Immature natural killer cell (primary cell): Measurements from ENCODE around the gene EMX1. TPM values are rescaled to one million over a fixed set of nuclear protein-coding genes. Genes with fewer than 3 reads are reported as not detected.

Experiments used
- DNase-seq, 3 donors: peaks; one replicate each; pipeline ENCODE4 v3.0.0; 2022; ENCODE audit warnings: mixed read lengths in 1 of 3
- H3K27ac Mint-ChIP-seq, 6 donors: one replicate each; pipeline ENCODE4 v1.8.0; 2020; ENCODE audit warnings: mixed read lengths in 6 of 6, mild to moderate bottlenecking in 5 of 6, inconsistent platforms in 4 of 6, moderate library complexity in 3 of 6
- H3K27me3 Mint-ChIP-seq, 3 donors: one replicate each; pipeline ENCODE4 v1.8.0; 2020 to 2021; ENCODE audit warnings: low read depth in 3 of 3, mild to moderate bottlenecking in 3 of 3, mixed read lengths in 3 of 3, moderate library complexity in 3 of 3, inconsistent platforms in 1 of 3
- H3K36me3 Mint-ChIP-seq, 3 donors: one replicate each; pipeline ENCODE4 v1.8.0; 2020; ENCODE audit warnings: mixed read lengths in 3 of 3, inconsistent platforms in 2 of 3, mild to moderate bottlenecking in 2 of 3
- H3K4me1 Mint-ChIP-seq, 2 donors: one replicate each; pipeline ENCODE4 v1.8.0; 2020; ENCODE audit warnings: inconsistent platforms in 2 of 2, mild to moderate bottlenecking in 2 of 2, mixed read lengths in 2 of 2, moderate library complexity in 1 of 2
- H3K4me3 Mint-ChIP-seq, 5 donors: one replicate each; pipeline ENCODE4 v1.8.0; 2020; ENCODE audit warnings: mild to moderate bottlenecking in 5 of 5, mixed read lengths in 5 of 5, inconsistent platforms in 3 of 5, moderate library complexity in 3 of 5
- H3K9me3 Mint-ChIP-seq, 6 donors: one replicate each; pipeline ENCODE4 v1.8.0; 2020; ENCODE audit warnings: mild to moderate bottlenecking in 6 of 6, mixed read lengths in 6 of 6, inconsistent platforms in 4 of 6, moderate library complexity in 3 of 6
- polyA plus RNA-seq, 3 donors: library from polyadenylated mRNA; unstranded; fragments of 300-500 nt; fragmentation: Illumina TruSeq; gene quantifications; one replicate each; pipeline ENCODE4 v1.2.3, GENCODE V29; 2021

EMX1 gene
- polyA plus RNA-seq, 3 donors from 2014 or later, result not detected

- H3K9me3 Mint-ChIP-seq, result peaks cover 0 to 1% (median 0%) of the 10 kb centered on the region in 6 donors
- H3K4me1 Mint-ChIP-seq, result peaks cover 0 to 5% of the 10 kb centered on the region in 2 donors
- no peak for DNase-seq
- H3K36me3 Mint-ChIP-seq, result no peaks in the 10 kb centered on the region
- H3K27me3 Mint-ChIP-seq, result peaks cover 0 to 3% (median 2%) of the 10 kb centered on the region in 3 donors
- H3K4me3 Mint-ChIP-seq, result no peak overlapping the region
- H3K27ac Mint-ChIP-seq, result peak overlapping the region in 1 of 6 donors; percentile 11
Measured at GRCh38 chr2:72965016-72965415, 47.7 kb downstream of the EMX1 start.

- Mint-ChIP-seq H3K27me3 (peaks cover 0 to 2% (median 2%) of the 10 kb centered on the region in 3 donors), H3K27ac (peak overlapping the region in 1 of 6 donors; percentile 14), H3K4me3 (no peak overlapping the region), H3K36me3 (no peaks in the 10 kb centered on the region), H3K9me3 (no peaks in the 10 kb centered on the region), H3K4me1 (peaks cover 0 to under 1% of the 10 kb centered on the region in 2 donors)
- no peak for DNase-seq
Measured at GRCh38 chr2:72965770-72966450, 48.6 kb downstream of the EMX1 start.

- H3K4me3 Mint-ChIP-seq, result no peak overlapping the region
Measured at GRCh38 chr2:72968286-72968685, 51.0 kb downstream of the EMX1 start.

GRCh38 chr2:72969706-72970105 lies 52.4 kb downstream of the EMX1 start:
- Mint-ChIP-seq H3K4me1 (no peaks in the 10 kb centered on the region), H3K36me3 (peaks cover 0 to 3% (median 0%) of the 10 kb centered on the region in 3 donors), H3K4me3 (no peak overlapping the region), H3K27me3 (peaks cover 0 to 2% (median 0%) of the 10 kb centered on the region in 3 donors), H3K9me3 (no peaks in the 10 kb centered on the region), H3K27ac (no peak overlapping the region)
- no peak for DNase-seq

More at GRCh38 chr2:72968286-72968685, 51.0 kb downstream of the EMX1 start:
- H3K4me1 Mint-ChIP-seq, result no peaks in the 10 kb centered on the region
- no peak for DNase-seq
- H3K27ac Mint-ChIP-seq, result no peak overlapping the region
- no peaks in the 10 kb centered on the region for H3K9me3 Mint-ChIP-seq
- no peaks in the 10 kb centered on the region for H3K36me3 Mint-ChIP-seq
- peaks cover 0 to 2% (median 0%) of the 10 kb centered on the region in 3 donors for H3K27me3 Mint-ChIP-seq

GRCh38 chr2:72971036-72971435 lies 53.7 kb downstream of the EMX1 start:
- no peak overlapping the region for H3K4me3 Mint-ChIP-seq

GRCh38 chr2:72972352-72973136 lies 55.2 kb downstream of the EMX1 start:
- Mint-ChIP-seq H3K4me1 (no peaks in the 10 kb centered on the region), H3K27me3 (peaks cover 0 to 2% (median 0%) of the 10 kb centered on the region in 3 donors), H3K27ac (no peak overlapping the region), H3K36me3 (peaks cover 0 to 7% (median 0%) of the 10 kb centered on the region in 3 donors), H3K9me3 (no peaks in the 10 kb centered on the region), H3K4me3 (no peak overlapping the region)
- no peak for DNase-seq

More at GRCh38 chr2:72971036-72971435, 53.7 kb downstream of the EMX1 start:
- Mint-ChIP-seq H3K9me3 (no peaks in the 10 kb centered on the region), H3K4me1 (no peaks in the 10 kb centered on the region), H3K27ac (no peak overlapping the region), H3K36me3 (peaks cover 0 to 7% (median 0%) of the 10 kb centered on the region in 3 donors), H3K27me3 (peaks cover 0 to 2% (median 0%) of the 10 kb centered on the region in 3 donors)
- no peak for DNase-seq

GRCh38 chr2:72973137-72973535 lies 55.8 kb downstream of the EMX1 start:
- no peak for DNase-seq
- Mint-ChIP-seq H3K27me3 (no peaks in the 10 kb centered on the region), H3K4me3 (no peak overlapping the region), H3K9me3 (no peaks in the 10 kb centered on the region), H3K36me3 (peaks cover 0 to 7% (median 0%) of the 10 kb centered on the region in 3 donors), H3K27ac (no peak overlapping the region), H3K4me1 (no peaks in the 10 kb centered on the region)

- H3K27ac Mint-ChIP-seq, result no peak overlapping the region
- no peak overlapping the region for H3K4me3 Mint-ChIP-seq
- H3K9me3 Mint-ChIP-seq, result no peaks in the 10 kb centered on the region
- DNase-seq, result peak; percentile 21 to 44 (median 22)
- no peaks in the 10 kb centered on the region for H3K4me1 Mint-ChIP-seq
- H3K36me3 Mint-ChIP-seq, result peaks cover 0 to 7% (median 0%) of the 10 kb centered on the region in 3 donors
- no peaks in the 10 kb centered on the region for H3K27me3 Mint-ChIP-seq
Measured at GRCh38 chr2:72973566-72974435, 56.5 kb downstream of the EMX1 start.

GRCh38 chr2:72974436-72974754 lies 57.1 kb downstream of the EMX1 start:
- H3K36me3 Mint-ChIP-seq, result peaks cover 0 to 7% (median 0%) of the 10 kb centered on the region in 3 donors
- H3K27me3 Mint-ChIP-seq, result no peaks in the 10 kb centered on the region
- peak overlapping the region in 1 of 5 donors; percentile 12 for H3K4me3 Mint-ChIP-seq
- H3K9me3 Mint-ChIP-seq, result no peaks in the 10 kb centered on the region
- no peak for DNase-seq
- no peaks in the 10 kb centered on the region for H3K4me1 Mint-ChIP-seq
- no peak overlapping the region for H3K27ac Mint-ChIP-seq

GRCh38 chr2:72975017-72975416 lies 57.7 kb downstream of the EMX1 start:
- Mint-ChIP-seq H3K27ac (no peak overlapping the region), H3K4me1 (peaks cover 0 to under 1% of the 10 kb centered on the region in 2 donors), H3K9me3 (no peaks in the 10 kb centered on the region), H3K27me3 (no peaks in the 10 kb centered on the region), H3K36me3 (peaks cover 0 to 7% (median 0%) of the 10 kb centered on the region in 3 donors), H3K4me3 (no peak overlapping the region)
- DNase-seq, result no peak

- Mint-ChIP-seq H3K4me1 (peaks cover 0 to 3% of the 10 kb centered on the region in 2 donors), H3K27me3 (peaks cover 0 to 1% (median 0%) of the 10 kb centered on the region in 3 donors), H3K36me3 (peaks cover 0 to 18% (median 6%) of the 10 kb centered on the region in 3 donors), H3K9me3 (no peaks in the 10 kb centered on the region), H3K27ac (no peak overlapping the region), H3K4me3 (no peak overlapping the region)
- DNase-seq, result no peak
Measured at GRCh38 chr2:72979896-72980295, 62.6 kb downstream of the EMX1 start.

- H3K9me3 Mint-ChIP-seq, result no peaks in the 10 kb centered on the region
- H3K27me3 Mint-ChIP-seq, result peaks cover 0 to 1% (median 0%) of the 10 kb centered on the region in 3 donors
- peaks cover 0 to 18% (median 4%) of the 10 kb centered on the region in 3 donors for H3K36me3 Mint-ChIP-seq
- H3K4me3 Mint-ChIP-seq, result no peak overlapping the region
- peaks cover 0 to 3% of the 10 kb centered on the region in 2 donors for H3K4me1 Mint-ChIP-seq
- DNase-seq, result no peak
- no peak overlapping the region for H3K27ac Mint-ChIP-seq
Measured at GRCh38 chr2:72980535-72981217, 63.4 kb downstream of the EMX1 start.

GRCh38 chr2:72981536-72981935 lies 64.2 kb downstream of the EMX1 start:
- Mint-ChIP-seq H3K9me3 (no peaks in the 10 kb centered on the region), H3K27me3 (peaks cover 0 to 1% (median 0%) of the 10 kb centered on the region in 3 donors), H3K36me3 (peaks cover 0 to 19% (median 6%) of the 10 kb centered on the region in 3 donors), H3K4me3 (no peak overlapping the region), H3K4me1 (peaks cover 0 to 3% of the 10 kb centered on the region in 2 donors), H3K27ac (no peak overlapping the region)
- DNase-seq, result no peak
